ENCODE results near the gene NCKAP1.

NCKAP1 gene

DNA sequence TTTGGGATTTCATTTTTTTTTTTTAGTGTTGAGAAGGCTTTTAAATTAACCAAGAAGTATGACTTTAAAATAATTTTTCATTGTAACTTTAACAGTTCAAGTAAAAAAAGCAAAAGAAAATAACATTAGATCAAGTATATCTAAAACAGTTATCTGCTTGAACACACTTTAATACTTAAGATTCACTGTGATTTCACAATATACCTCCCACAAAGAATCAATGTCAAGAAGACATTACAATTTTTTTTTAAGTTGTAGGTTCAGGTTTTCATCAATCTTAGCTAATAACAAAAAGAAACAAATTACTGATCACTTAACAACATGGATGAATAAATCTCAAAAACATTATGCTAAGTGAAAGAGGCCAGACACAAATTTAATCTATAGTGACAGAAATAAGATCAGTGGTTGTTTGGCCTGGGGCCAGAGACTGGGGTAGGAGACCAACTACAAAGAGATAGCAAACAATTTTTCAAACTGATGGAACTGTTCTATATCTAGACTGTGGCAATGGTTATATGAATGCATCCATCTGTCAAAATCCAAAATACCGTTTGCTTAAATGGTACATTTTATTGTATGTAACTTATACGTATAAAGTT lies 97.0 kb downstream of the NCKAP1 start:
- no peak for TF ChIP-seq ARNT (IDR thresholded peaks at IDR 0.05)
- no peak for TF ChIP-seq L3MBTL2 (conservative IDR thresholded peaks at IDR 0.05)
- no peak for TF ChIP-seq FOXA1 (IDR thresholded peaks at IDR 0.05)
- no peak for TF ChIP-seq HDGF (IDR thresholded peaks at IDR 0.05; ENCODE audit: borderline replicate concordance)
- TF ChIP-seq NFRKB (IDR thresholded peaks at IDR 0.05): no peak
- no peak for TF ChIP-seq ELF4 (IDR thresholded peaks at IDR 0.05)
- POLR2A ChIA-PET: no interaction called here
- no peak for DNase-seq (ENCODE audit: extremely low spot score)
- CTCF ChIA-PET: no interaction called here

DNA sequence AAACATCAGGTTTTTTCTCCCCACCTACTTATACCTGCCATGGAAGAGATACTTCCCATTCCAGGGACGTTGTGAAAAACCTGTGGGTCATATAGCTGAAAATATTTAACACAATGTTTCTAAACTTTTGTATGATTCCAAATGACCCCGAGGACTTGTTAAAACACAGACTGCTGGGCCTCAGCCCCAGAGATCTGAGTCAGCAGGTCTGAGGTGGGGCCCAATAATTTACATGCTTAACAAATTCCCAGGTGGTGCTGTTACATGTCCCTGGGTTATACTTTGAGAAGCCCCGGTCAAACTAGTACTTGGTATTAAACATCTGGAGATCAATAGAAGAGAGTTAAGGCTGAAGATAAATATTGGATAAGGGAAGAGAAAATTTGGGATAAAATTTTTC lies 100.4 kb downstream of the NCKAP1 start:
- DNase-seq (ENCODE audit: extremely low spot score): no peak
- CTCF ChIA-PET: no interaction called here
- TF ChIP-seq, protein P1, sequence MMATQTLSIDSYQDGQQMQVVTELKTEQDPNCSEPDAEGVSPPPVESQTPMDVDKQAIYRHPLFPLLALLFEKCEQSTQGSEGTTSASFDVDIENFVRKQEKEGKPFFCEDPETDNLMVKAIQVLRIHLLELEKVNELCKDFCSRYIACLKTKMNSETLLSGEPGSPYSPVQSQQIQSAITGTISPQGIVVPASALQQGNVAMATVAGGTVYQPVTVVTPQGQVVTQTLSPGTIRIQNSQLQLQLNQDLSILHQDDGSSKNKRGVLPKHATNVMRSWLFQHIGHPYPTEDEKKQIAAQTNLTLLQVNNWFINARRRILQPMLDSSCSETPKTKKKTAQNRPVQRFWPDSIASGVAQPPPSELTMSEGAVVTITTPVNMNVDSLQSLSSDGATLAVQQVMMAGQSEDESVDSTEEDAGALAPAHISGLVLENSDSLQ (IDR thresholded peaks at IDR 0.05): no peak
- TF ChIP-seq FOXM1 (IDR thresholded peaks at IDR 0.05; ENCODE audit: borderline replicate concordance): no peak
- TF ChIP-seq ARNT (IDR thresholded peaks at IDR 0.05): no peak
- no peak for TF ChIP-seq FOXK2 (IDR thresholded peaks at IDR 0.05)
- no peak for TF ChIP-seq CTBP1 (IDR thresholded peaks at IDR 0.05; ENCODE audit: borderline replicate concordance)
- TF ChIP-seq TARDBP (IDR thresholded peaks at IDR 0.05): no peak
- TF ChIP-seq BHLHE40 (IDR thresholded peaks at IDR 0.05; ENCODE audit: borderline replicate concordance): no peak
- TF ChIP-seq FOXA1 (IDR thresholded peaks at IDR 0.05): no peak
- TF ChIP-seq L3MBTL2 (conservative IDR thresholded peaks at IDR 0.05): no peak
- TF ChIP-seq NFRKB (IDR thresholded peaks at IDR 0.05): no peak
- TF ChIP-seq SUZ12 (IDR thresholded peaks at IDR 0.05): no peak
- no peak for TF ChIP-seq HDGF (IDR thresholded peaks at IDR 0.05; ENCODE audit: borderline replicate concordance)
- POLR2A ChIA-PET: no interaction called here

DNA sequence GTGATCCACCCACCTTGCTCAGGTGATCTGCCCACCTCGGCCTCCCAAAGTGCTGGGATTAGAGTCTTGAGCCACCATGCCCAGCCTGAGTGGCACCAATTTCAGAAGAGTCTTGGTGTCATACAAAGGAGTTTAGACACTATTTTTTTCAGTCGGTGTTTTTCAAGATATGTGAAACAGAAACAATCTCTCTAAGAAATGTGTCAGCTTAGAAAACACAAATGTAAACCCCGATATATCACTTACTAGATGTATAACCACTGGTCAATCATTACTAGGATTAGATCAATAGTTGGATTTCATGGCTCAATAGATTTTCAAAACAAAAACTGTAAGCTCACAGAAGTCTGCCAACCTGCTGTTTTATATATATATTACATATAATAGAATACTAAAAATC lies 104.6 kb downstream of the NCKAP1 start:
- CTCF ChIA-PET: interaction anchor here (0.6 to 1.2 kb wide), 2 partner anchors 25 to 165 kb away, joined by 3 to 4 read pairs; no protein-coding TSS in a partner anchor
- POLR2A ChIA-PET: no interaction called here
- DNase-seq (ENCODE audit: extremely low spot score): no peak
- TF ChIP-seq SP1 (IDR thresholded peaks at IDR 0.05) (no peak), ZNF384 (IDR thresholded peaks at IDR 0.05) (no peak)

DNA sequence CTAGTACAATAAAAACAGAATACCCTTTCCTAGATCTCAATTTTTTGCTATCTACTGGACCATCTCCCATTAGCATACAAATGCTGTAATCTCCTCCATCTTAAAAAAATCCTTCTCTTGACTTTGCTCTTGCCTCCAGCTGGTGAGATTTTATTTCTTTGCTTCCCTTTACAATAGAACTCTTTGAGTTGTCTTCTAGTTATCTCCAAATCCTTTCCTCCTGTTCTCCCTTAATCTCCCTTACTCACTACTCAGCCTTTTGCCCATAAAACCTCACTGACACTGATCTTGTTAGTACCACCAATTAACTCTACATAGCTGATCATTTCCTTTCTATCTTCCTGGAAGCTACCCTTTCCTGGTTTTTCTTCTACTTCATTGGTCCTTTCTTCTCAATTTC lies 108.3 kb downstream of the NCKAP1 start:
- DNase-seq (ENCODE audit: extremely low spot score): no peak
- ChIA-PET CTCF (no interaction called here), POLR2A (no interaction called here)
- no peak for TF ChIP-seq NFRKB (IDR thresholded peaks at IDR 0.05)
- no peak for TF ChIP-seq FOXK2 (IDR thresholded peaks at IDR 0.05)
- TF ChIP-seq, protein P1 (IDR thresholded peaks at IDR 0.05): no peak
- TF ChIP-seq FOXA1 (IDR thresholded peaks at IDR 0.05): no peak
- TF ChIP-seq ZNF384 (IDR thresholded peaks at IDR 0.05): no peak
- TF ChIP-seq LEF1 (IDR thresholded peaks at IDR 0.05; ENCODE audit: borderline replicate concordance): no peak
- no peak for TF ChIP-seq SP1 (IDR thresholded peaks at IDR 0.05)
- no peak for TF ChIP-seq CTBP1 (IDR thresholded peaks at IDR 0.05; ENCODE audit: borderline replicate concordance)
- no peak for TF ChIP-seq FOXM1 (IDR thresholded peaks at IDR 0.05; ENCODE audit: borderline replicate concordance)
- TF ChIP-seq ARNT (IDR thresholded peaks at IDR 0.05): no peak
- TF ChIP-seq TARDBP (IDR thresholded peaks at IDR 0.05): no peak
- TF ChIP-seq ELF4 (IDR thresholded peaks at IDR 0.05): no peak
- no peak for TF ChIP-seq SUZ12 (IDR thresholded peaks at IDR 0.05)
- no peak for TF ChIP-seq HDGF (IDR thresholded peaks at IDR 0.05; ENCODE audit: borderline replicate concordance)
- no peak for TF ChIP-seq BHLHE40 (IDR thresholded peaks at IDR 0.05; ENCODE audit: borderline replicate concordance)
- no peak for TF ChIP-seq L3MBTL2 (conservative IDR thresholded peaks at IDR 0.05)

DNA sequence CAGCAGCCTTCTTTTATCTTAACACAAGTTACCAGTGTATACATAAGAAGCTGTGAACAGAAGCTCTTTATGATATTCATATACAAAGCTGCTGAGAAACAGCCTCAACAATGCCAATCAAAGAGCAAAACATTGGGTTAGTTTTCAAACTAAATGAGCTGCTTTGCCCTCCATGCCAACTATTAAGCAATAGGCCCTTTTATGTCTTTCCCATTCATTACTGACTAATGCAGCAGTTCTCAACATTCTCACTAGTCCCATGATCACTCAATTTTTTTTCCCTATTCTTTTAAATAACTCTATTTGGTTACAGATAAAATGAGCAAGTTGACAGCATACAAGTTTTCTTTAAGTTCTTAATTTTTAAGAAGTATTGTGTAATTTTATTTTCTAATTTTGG lies 114.0 kb downstream of the NCKAP1 start:
- DNase-seq (ENCODE audit: extremely low spot score): no peak
- no peak for TF ChIP-seq TARDBP (IDR thresholded peaks at IDR 0.05)
- no peak for TF ChIP-seq SUZ12 (IDR thresholded peaks at IDR 0.05)
- TF ChIP-seq LEF1 (IDR thresholded peaks at IDR 0.05; ENCODE audit: borderline replicate concordance): no peak
- no peak for TF ChIP-seq ZNF384 (IDR thresholded peaks at IDR 0.05)
- no peak for TF ChIP-seq ARNT (IDR thresholded peaks at IDR 0.05)
- no peak for TF ChIP-seq ELF4 (IDR thresholded peaks at IDR 0.05)
- TF ChIP-seq SP1 (IDR thresholded peaks at IDR 0.05): no peak
- TF ChIP-seq BHLHE40 (IDR thresholded peaks at IDR 0.05; ENCODE audit: borderline replicate concordance): no peak
- no peak for TF ChIP-seq CTBP1 (IDR thresholded peaks at IDR 0.05; ENCODE audit: borderline replicate concordance)
- no peak for TF ChIP-seq NFRKB (IDR thresholded peaks at IDR 0.05)
- no peak for TF ChIP-seq HDGF (IDR thresholded peaks at IDR 0.05; ENCODE audit: borderline replicate concordance)
- TF ChIP-seq, protein P1 (IDR thresholded peaks at IDR 0.05): no peak
- TF ChIP-seq FOXM1 (IDR thresholded peaks at IDR 0.05; ENCODE audit: borderline replicate concordance): no peak
- TF ChIP-seq L3MBTL2 (conservative IDR thresholded peaks at IDR 0.05): no peak
- no peak for TF ChIP-seq FOXA1 (IDR thresholded peaks at IDR 0.05)
- no peak for TF ChIP-seq FOXK2 (IDR thresholded peaks at IDR 0.05)
- CTCF ChIA-PET: interaction anchor here (0.7 kb wide), 1 partner anchor 57 kb away, joined by 5 read pairs; no protein-coding TSS in a partner anchor
- POLR2A ChIA-PET: no interaction called here

DNA sequence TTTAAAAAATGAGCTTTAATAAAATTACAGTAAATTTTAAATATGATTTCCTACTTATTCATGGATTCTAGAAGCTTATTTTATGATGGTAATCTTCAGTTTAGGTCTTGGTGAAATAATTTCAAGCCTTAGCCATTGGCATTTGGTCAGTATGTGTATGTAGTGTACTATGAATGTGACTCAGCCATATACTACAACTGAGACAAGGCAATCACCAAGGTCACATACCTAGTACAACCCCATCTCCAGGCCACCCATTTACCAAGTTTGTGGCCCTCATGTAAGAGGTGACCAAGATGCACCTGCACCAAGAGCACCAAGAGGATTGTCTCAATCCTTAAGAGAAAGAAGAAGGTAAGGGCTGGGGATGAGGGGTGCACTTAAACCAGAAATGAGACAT lies 117.0 kb downstream of the NCKAP1 start:
- ChIA-PET CTCF (no interaction called here), POLR2A (no interaction called here)
- TF ChIP-seq ZNF384 (IDR thresholded peaks at IDR 0.05): no peak
- TF ChIP-seq, protein P1 (IDR thresholded peaks at IDR 0.05): no peak
- no peak for TF ChIP-seq SUZ12 (IDR thresholded peaks at IDR 0.05)
- no peak for DNase-seq (ENCODE audit: extremely low spot score)
